GM12878 (cell line): ENCODE data around the gene AP5Z1. TPM values are rescaled to one million over a fixed set of nuclear protein-coding genes. Genes with fewer than 3 reads are reported as not detected.

ENCODE experiments used
- ATAC-seq: fragments of 200-7000 bp; cut with Tn5 transposase; 3 replicates; pipeline ENCODE4 v1.9.1; 2020; ENCODE audit warnings: mild to moderate bottlenecking, moderate library complexity
- BruUV-seq: library from RNA; stranded (reverse); fragments of 400-500 nt; replicated peaks from 2 replicates; lab custom pipeline; 2021; lab: Mats Ljungman, UMichigan
- CTCF ChIA-PET: fragments of 300-600 bp; sonication (Branson Sonifier 250); formaldehyde crosslinking; extraction: SDS; loops from one replicate; lab custom pipeline; 2021; ENCODE audit warnings: inconsistent platforms; lab: Yijun Ruan, JAX
- POLR2A ChIA-PET: fragments of 350-600 bp; formaldehyde crosslinking; extraction: SDS; loops from one replicate; lab custom pipeline; 2021; ENCODE audit warnings: inconsistent platforms; lab: Charles Lee
- RAD21 ChIA-PET: fragments of 300-600 bp; sonication (Branson Sonifier 250); formaldehyde crosslinking; loops from one replicate; lab custom pipeline; 2023; ENCODE audit warnings: antibody characterized with exemption; ENCODE audit not compliant: unreplicated experiment; lab: Charles Lee
- SMC1A ChIA-PET: fragments of 300-600 bp; sonication (Branson Sonifier 250); formaldehyde crosslinking; loops from one replicate; lab custom pipeline; 2023; ENCODE audit not compliant: unreplicated experiment, uncharacterized antibody; lab: Charles Lee
- DNase-seq: peaks from one replicate; pipeline ENCODE4 v3.0.0-alpha.2; 2011; ENCODE audit warnings: low read depth, low spot score
- FAIRE-seq: peaks from 3 replicates; lab custom pipeline; 2011; peaks lifted over from hg19 to GRCh38; lab: Jason Lieb, UNC
- H2AFZ ChIP-seq: 2 replicates; pipeline ENCODE4 v1.6.0; 2011; ENCODE audit warnings: low read depth, low read length, control low read depth; ENCODE audit not compliant: control insufficient read depth
- H3K27ac ChIP-seq: 2 replicates; pipeline ENCODE4 v1.5.1; 2011; ENCODE audit warnings: control low read depth; ENCODE audit not compliant: control insufficient read depth, insufficient read depth
- H3K27me3 ChIP-seq, 2 experiments: replicated peaks in 1 of 2; 2 replicates each; pipeline versions ENCODE4 v1.6.0 to v1.6.1; 2011; ENCODE audit warnings: low read length in 1 of 2; ENCODE audit not compliant: control insufficient read depth in 2 of 2, insufficient read depth in 2 of 2
- H3K36me3 ChIP-seq, 2 experiments: 2 replicates each; pipeline ENCODE4 v1.5.1; 2011; ENCODE audit warnings: low read length in 1 of 2; ENCODE audit not compliant: control insufficient read depth in 2 of 2, insufficient read depth in 2 of 2
- H3K4me1 ChIP-seq: 2 replicates; pipeline ENCODE4 v1.6.1; 2011; ENCODE audit warnings: mild to moderate bottlenecking, low read length, moderate library complexity, mixed read lengths; ENCODE audit not compliant: control insufficient read depth, insufficient read depth
- H3K4me2 ChIP-seq: 2 replicates; pipeline ENCODE4 v1.6.0; 2011; ENCODE audit warnings: control low read depth; ENCODE audit not compliant: control insufficient read depth, insufficient read depth
- H3K4me3 ChIP-seq: fragments of 200-600 bp; sonication (generic); 2 replicates; pipeline ENCODE4 v1.5.1; 2016
- H3K79me2 ChIP-seq: 2 replicates; pipeline ENCODE4 v1.6.0; 2011; ENCODE audit warnings: low read length; ENCODE audit not compliant: control insufficient read depth, insufficient read depth
- H3K9ac ChIP-seq: 2 replicates; pipeline ENCODE4 v1.8.0; 2011; ENCODE audit warnings: low read length, control low read depth, mixed read lengths; ENCODE audit not compliant: control insufficient read depth, insufficient read depth
- H3K9me3 ChIP-seq: replicated peaks from 3 replicates; pipeline ENCODE4 v1.5.1; 2011; ENCODE audit warnings: mild to moderate bottlenecking, low read length; ENCODE audit not compliant: control insufficient read depth, insufficient read depth
- H4K20me1 ChIP-seq: 2 replicates; pipeline ENCODE4 v1.6.0; 2011; ENCODE audit not compliant: control insufficient read depth, insufficient read depth
- EED ChIP-seq: sonication (generic); IDR thresholded peaks from 2 replicates; pipeline ENCODE4 v1.6.1; 2016; ENCODE audit warnings: antibody characterized with exemption, low read depth
- EP300 ChIP-seq, 2 experiments: fragments of 150-350 bp in 1 of 2; IDR thresholded peaks; 2 replicates each; pipeline ENCODE4 v1.6.1; 2011 to 2012; ENCODE audit warnings: low read depth in 2 of 2, low read length in 2 of 2, borderline replicate concordance in 1 of 2, improper control_type of control experiment in 1 of 2, inconsistent platforms in 1 of 2; ENCODE audit not compliant: control insufficient read depth in 1 of 2
- IKZF1 ChIP-seq: fragments of 450-650 bp; conservative IDR thresholded peaks from 2 replicates; pipeline ENCODE4 v1.6.1; 2017; ENCODE audit warnings: antibody characterized with exemption, mild to moderate bottlenecking
- MEF2B ChIP-seq: fragments of 450-650 bp; IDR thresholded peaks from 2 replicates; pipeline ENCODE4 v1.6.1; 2018; ENCODE audit warnings: mild to moderate bottlenecking, moderate library complexity; ENCODE audit not compliant: partially characterized antibody, poor library complexity, severe bottlenecking
- NBN ChIP-seq: fragments of 450-650 bp; IDR thresholded peaks from 2 replicates; pipeline ENCODE4 v1.6.1; 2016
- SUZ12 ChIP-seq: fragments of 200-600 bp; sonication (generic); IDR thresholded peaks from one replicate; pipeline ENCODE4 v1.6.1; 2018; ENCODE audit warnings: antibody characterized with exemption, mild to moderate bottlenecking; ENCODE audit not compliant: unreplicated experiment
- WGBS: methylation state at CpG from one replicate; pipeline ENCODE4 v1.1.6; 2016; ENCODE audit warnings: low lambda C conversion rate; ENCODE audit not compliant: insufficient replicate concordance, insufficient coverage; ENCODE audit errors: missing lambda C conversion rate; 5-methylcytosine and 5-hydroxymethylcytosine counted together
- in situ Hi-C: fragments of 300-500 bp; cut with MboI; formaldehyde crosslinking; loops from 9 replicates; pipeline ENCODE4 v1.14.3; 2018; ENCODE audit warnings: mixed read lengths
- intact Hi-C: fragments of 100-400 bp; cut with micrococcal nuclease; formaldehyde crosslinking; loops from one replicate; pipeline ENCODE4 v1.14.2; 2022; ENCODE audit not compliant: unreplicated experiment
- polyA plus RNA-seq, 11 experiments: library from polyadenylated mRNA; depleted of rRNA in 4 of 11; unstranded in 6 of 11; stranded (reverse) in 5 of 11; fragments of >200 nt; fragmentation: Nextera tagmentation in 4 of 11; fragmentation: Illumina TruSeq in 1 of 11; extraction: Ambion mirVana in 4 of 11; extraction: Trizol in 1 of 11; gene quantifications; 1 replicate in 1 of 11; 2 replicates in 10 of 11; pipeline versions ENCODE4 v1.2.1 to v1.2.3, GENCODE V29; 2011 to 2016; ENCODE audit warnings: inconsistent platforms in 2 of 11, missing spikeins in 2 of 11, low read depth in 1 of 11
- total RNA-seq, 4 experiments: library from RNA; depleted of rRNA in 3 of 4; stranded (reverse); fragments of >200 nt in 3 of 4; fragmentation: Illumina TruSeq in 1 of 4; extraction: Trizol in 1 of 4; gene quantifications; 2 replicates each; pipeline versions ENCODE4 v1.2.1 to v1.2.3, GENCODE V29; 2013 to 2021
- TF ChIP-seq, protein P1 (sequence below): fragments of 450-650 bp; IDR thresholded peaks from 2 replicates; pipeline ENCODE4 v1.6.1; 2017; ENCODE audit warnings: mild to moderate bottlenecking
- TF ChIP-seq, protein P2 (sequence below): fragments of 450-650 bp; formaldehyde crosslinking; IDR thresholded peaks from 2 replicates; pipeline ENCODE4 v1.5.0; 2022; ENCODE audit warnings: mild to moderate bottlenecking, missing genetic modification characterization

Gene AP5Z1
- total and polyA plus RNA-seq, 10 of the 15 experiments (the other 5 are each of a cell fraction or from before 2014, with no cell fraction given), result 0.37 to 43.4 (median 19.4) TPM

DNA sequence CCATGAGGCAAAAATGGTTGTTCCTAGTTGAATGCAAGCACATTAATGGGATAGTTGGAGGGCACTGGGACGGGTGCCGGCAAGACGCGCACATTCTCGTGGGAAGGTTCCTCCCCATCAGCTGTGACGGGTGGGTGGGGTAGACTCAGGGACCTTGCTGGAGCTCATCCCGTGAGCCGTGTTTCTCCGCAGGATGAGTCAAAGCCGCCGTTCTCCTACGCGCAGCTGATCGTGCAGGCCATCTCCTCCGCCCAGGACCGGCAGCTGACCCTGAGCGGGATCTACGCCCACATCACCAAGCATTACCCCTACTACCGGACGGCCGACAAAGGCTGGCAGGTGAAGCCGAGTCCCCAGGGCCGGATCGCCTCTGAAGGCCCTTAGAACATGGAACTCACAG lies 20.4 kb upstream of the AP5Z1 start (continued):
- TF ChIP-seq SUZ12 (no peak), IKZF1 (no peak), EP300 (IDR thresholded peaks at IDR 0.05; ENCODE audit: borderline replicate concordance in 1 of 2, control insufficient read depth in 1 of 2, low read depth in 2 of 2, low read length in 2 of 2) (no peak)
- TF ChIP-seq, protein P1, sequence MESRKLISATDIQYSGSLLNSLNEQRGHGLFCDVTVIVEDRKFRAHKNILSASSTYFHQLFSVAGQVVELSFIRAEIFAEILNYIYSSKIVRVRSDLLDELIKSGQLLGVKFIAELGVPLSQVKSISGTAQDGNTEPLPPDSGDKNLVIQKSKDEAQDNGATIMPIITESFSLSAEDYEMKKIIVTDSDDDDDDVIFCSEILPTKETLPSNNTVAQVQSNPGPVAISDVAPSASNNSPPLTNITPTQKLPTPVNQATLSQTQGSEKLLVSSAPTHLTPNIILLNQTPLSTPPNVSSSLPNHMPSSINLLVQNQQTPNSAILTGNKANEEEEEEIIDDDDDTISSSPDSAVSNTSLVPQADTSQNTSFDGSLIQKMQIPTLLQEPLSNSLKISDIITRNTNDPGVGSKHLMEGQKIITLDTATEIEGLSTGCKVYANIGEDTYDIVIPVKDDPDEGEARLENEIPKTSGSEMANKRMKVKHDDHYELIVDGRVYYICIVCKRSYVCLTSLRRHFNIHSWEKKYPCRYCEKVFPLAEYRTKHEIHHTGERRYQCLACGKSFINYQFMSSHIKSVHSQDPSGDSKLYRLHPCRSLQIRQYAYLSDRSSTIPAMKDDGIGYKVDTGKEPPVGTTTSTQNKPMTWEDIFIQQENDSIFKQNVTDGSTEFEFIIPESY, result no peak
- TF ChIP-seq, protein P2, sequence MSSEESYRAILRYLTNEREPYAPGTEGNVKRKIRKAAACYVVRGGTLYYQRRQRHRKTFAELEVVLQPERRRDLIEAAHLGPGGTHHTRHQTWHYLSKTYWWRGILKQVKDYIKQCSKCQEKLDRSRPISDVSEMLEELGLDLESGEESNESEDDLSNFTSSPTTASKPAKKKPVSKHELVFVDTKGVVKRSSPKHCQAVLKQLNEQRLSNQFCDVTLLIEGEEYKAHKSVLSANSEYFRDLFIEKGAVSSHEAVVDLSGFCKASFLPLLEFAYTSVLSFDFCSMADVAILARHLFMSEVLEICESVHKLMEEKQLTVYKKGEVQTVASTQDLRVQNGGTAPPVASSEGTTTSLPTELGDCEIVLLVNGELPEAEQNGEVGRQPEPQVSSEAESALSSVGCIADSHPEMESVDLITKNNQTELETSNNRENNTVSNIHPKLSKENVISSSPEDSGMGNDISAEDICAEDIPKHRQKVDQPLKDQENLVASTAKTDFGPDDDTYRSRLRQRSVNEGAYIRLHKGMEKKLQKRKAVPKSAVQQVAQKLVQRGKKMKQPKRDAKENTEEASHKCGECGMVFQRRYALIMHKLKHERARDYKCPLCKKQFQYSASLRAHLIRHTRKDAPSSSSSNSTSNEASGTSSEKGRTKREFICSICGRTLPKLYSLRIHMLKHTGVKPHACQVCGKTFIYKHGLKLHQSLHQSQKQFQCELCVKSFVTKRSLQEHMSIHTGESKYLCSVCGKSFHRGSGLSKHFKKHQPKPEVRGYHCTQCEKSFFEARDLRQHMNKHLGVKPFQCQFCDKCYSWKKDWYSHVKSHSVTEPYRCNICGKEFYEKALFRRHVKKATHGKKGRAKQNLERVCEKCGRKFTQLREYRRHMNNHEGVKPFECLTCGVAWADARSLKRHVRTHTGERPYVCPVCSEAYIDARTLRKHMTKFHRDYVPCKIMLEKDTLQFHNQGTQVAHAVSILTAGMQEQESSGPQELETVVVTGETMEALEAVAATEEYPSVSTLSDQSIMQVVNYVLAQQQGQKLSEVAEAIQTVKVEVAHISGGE (CRISPR knock-in tag), result no peak

DNA sequence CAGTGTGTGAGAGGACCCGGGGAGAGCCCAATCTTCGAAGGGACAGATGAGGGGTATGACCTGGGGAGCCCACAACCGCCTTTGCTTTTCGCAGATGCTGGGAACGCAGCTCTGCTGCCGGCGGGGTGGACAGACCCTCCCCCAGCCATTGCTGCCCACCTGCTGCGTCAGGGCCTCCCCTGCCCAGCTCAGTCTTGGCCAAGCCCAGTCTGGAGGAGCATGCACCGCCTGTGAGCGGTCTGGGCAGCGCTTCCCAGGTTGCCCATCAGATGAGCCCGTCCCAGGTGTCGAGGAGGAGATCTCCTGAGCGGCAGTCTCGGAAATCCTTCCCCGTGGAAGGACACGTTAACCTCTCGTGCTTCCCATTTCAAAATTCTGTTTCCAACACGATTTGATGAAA lies 17.3 kb upstream of the AP5Z1 start:
- Histone ChIP-seq H3K9me3 (no peaks in the 10 kb centered on the region), H3K79me2 (no peaks in the 10 kb centered on the region), H3K27ac (no peak overlapping the region), H4K20me1 (no peaks in the 10 kb centered on the region), H3K27me3 (no peaks in the 10 kb centered on the region), H3K4me2 (no peak overlapping the region), H3K4me1 (peaks cover 6% of the 10 kb centered on the region), H2AFZ (no peak overlapping the region), H3K36me3 (peaks cover 15 to 25% of the 10 kb centered on the region in 2 experiments; a peak in 3 of 4 replicates), H3K4me3 (no peak overlapping the region), H3K9ac (no peak overlapping the region)
- ChIA-PET CTCF (no interaction called here), SMC1A (no interaction called here), POLR2A (no interaction called here), RAD21 (no interaction called here)
- no peak for TF ChIP-seq NBN
- no peak for TF ChIP-seq EED
- no peak for TF ChIP-seq MEF2B
- intact Hi-C loops, result no loop called here
- in situ Hi-C loops, result no loop called here
- WGBS, result 92% methylated on average over 18 of the region's 19 CpGs
- no TSS peak for BruUV-seq
- ATAC-seq (no peak), DNase-seq (no peak), FAIRE-seq (no peak)
